GM12875 (cell line): ENCODE results near the gene SLC2A6.

Experiments used
- H3K4me3 ChIP-seq: one replicate; pipeline ENCODE4 v1.5.1; 2011; ENCODE audit warnings: low read depth, low read length, control low read depth
- CTCF ChIP-seq: IDR thresholded peaks from 2 replicates; pipeline ENCODE4 v1.5.1; 2011; ENCODE audit warnings: low read depth, mild to moderate bottlenecking, control low read depth, inconsistent platforms, low read length, moderate library complexity, borderline replicate concordance; ENCODE audit not compliant: insufficient read depth

SLC2A6 gene

GRCh38 chr9:133439337-133439736 is 39.6 kb downstream of the SLC2A6 start:
- TF ChIP-seq CTCF: no peak

GRCh38 chr9:133437753-133438531 is 41.0 kb downstream of the SLC2A6 start:
- H3K4me3 ChIP-seq: no peak overlapping the region
- TF ChIP-seq CTCF: peak; percentile 73

More at GRCh38 chr9:133439337-133439736, 39.6 kb downstream of the SLC2A6 start:
- H3K4me3 ChIP-seq: no peak overlapping the region

GRCh38 chr9:133436681-133437080 is 42.2 kb downstream of the SLC2A6 start:
- TF ChIP-seq CTCF: no peak

GRCh38 chr9:133433351-133433843 is 45.5 kb downstream of the SLC2A6 start:
- no peak overlapping the region for H3K4me3 ChIP-seq
- no peak for TF ChIP-seq CTCF

More at GRCh38 chr9:133436681-133437080, 42.2 kb downstream of the SLC2A6 start:
- H3K4me3 ChIP-seq: no peak overlapping the region

- H3K4me3 ChIP-seq: no peak overlapping the region
- no peak for TF ChIP-seq CTCF
Measured at GRCh38 chr9:133430244-133430643, 48.7 kb downstream of the SLC2A6 start.

GRCh38 chr9:133429641-133430161 is 49.2 kb downstream of the SLC2A6 start:
- H3K4me3 ChIP-seq: no peak overlapping the region

More at GRCh38 chr9:133429641-133430161, 49.2 kb downstream of the SLC2A6 start:
- peak; percentile 43; the same call in 1 of the 2 replicates for TF ChIP-seq CTCF
